Mesendoderm (in vitro differentiated cells): ENCODE measurements around the gene DXO. TPM values are rescaled to one million over a fixed set of nuclear protein-coding genes. Genes with fewer than 3 reads are reported as not detected.

Experiments used
- small RNA-seq: library from polyadenylated mRNA; stranded (forward); fragments of <200 nt; extraction: miRNeasy Mini kit (QIAGEN cat#:217004); gene quantifications from one replicate; pipeline ENCODE3, GENCODE V24; 2013; ENCODE audit not compliant: insufficient read depth

Gene DXO

Small RNA genes lying within 50 kb of the gene (small RNA-seq; reads per million reads assigned to genes)
- not detected for gene AL645922.1
